MCF 10A (cell line): Measurements from ENCODE around the gene RALA. TPM values are rescaled to one million over a fixed set of nuclear protein-coding genes. Genes with fewer than 3 reads are reported as not detected.
"Not testable (repeated sequence)": the region's sequence is repeated elsewhere in the genome, so short reads cannot be mapped to it uniquely, and the experiment has no call there.

Experiments
- BruUV-seq: library from RNA; stranded (reverse); fragments of 400-500 nt; replicated peaks from 2 replicates; lab custom pipeline; 2021; lab: Mats Ljungman, UMichigan
- CTCF ChIA-PET: fragments of 300-600 bp; sonication (Branson Sonifier 250); formaldehyde crosslinking; extraction: SDS; loops from one replicate; lab custom pipeline; 2021; ENCODE audit warnings: antibody characterized with exemption, inconsistent platforms; lab: Yijun Ruan, JAX
- POLR2A ChIA-PET: fragments of 300-600, 350-650 bp; sonication (Branson Sonifier 250); formaldehyde crosslinking; extraction: SDS; loops from one replicate; lab custom pipeline; 2020; ENCODE audit warnings: antibody characterized with exemption, inconsistent platforms; lab: Yijun Ruan, JAX
- DNase-seq: peaks from one replicate; pipeline ENCODE4 v3.0.0-alpha.2; 2018; ENCODE audit not compliant: unreplicated experiment
- H3K27ac Mint-ChIP-seq: one replicate; pipeline ENCODE4 v1.8.0; 2022; ENCODE audit warnings: mild to moderate bottlenecking, low read depth, mixed read lengths; ENCODE audit not compliant: unreplicated experiment
- H3K27me3 Mint-ChIP-seq: one replicate; pipeline ENCODE4 v1.8.0; 2022; ENCODE audit warnings: mixed read lengths; ENCODE audit not compliant: insufficient read depth, unreplicated experiment
- H3K36me3 Mint-ChIP-seq: one replicate; pipeline ENCODE4 v1.8.0; 2022; ENCODE audit warnings: mild to moderate bottlenecking, moderate library complexity, mixed read lengths; ENCODE audit not compliant: insufficient read depth, unreplicated experiment
- H3K4me1 Mint-ChIP-seq: one replicate; pipeline ENCODE4 v1.8.0; 2022; ENCODE audit warnings: mixed read lengths; ENCODE audit not compliant: insufficient read depth, unreplicated experiment
- H3K4me3 Mint-ChIP-seq: one replicate; pipeline ENCODE4 v1.8.0; 2022; ENCODE audit warnings: mild to moderate bottlenecking, moderate library complexity, mixed read lengths; ENCODE audit not compliant: unreplicated experiment
- H3K9me3 Mint-ChIP-seq: one replicate; pipeline ENCODE4 v1.8.0; 2022; ENCODE audit warnings: mixed read lengths; ENCODE audit not compliant: unreplicated experiment
- intact Hi-C: fragments of 100-400 bp; cut with micrococcal nuclease; formaldehyde crosslinking; loops from 2 replicates; pipeline ENCODE4 v1.14.1; 2022
- total RNA-seq: library from RNA; stranded (reverse); gene quantifications from 2 replicates; pipeline ENCODE4 v1.2.3, GENCODE V29; 2022
- TF ChIP-seq, protein P1 (sequence below): fragments of 200-600 bp; IDR thresholded peaks from one replicate; pipeline ENCODE4 v1.8.0; 2022; ENCODE audit warnings: antibody characterized with exemption, mild to moderate bottlenecking; ENCODE audit not compliant: unreplicated experiment

The RALA gene
- total RNA-seq, 1 experiment from 2014 or later = 34.1 TPM

- intact Hi-C loops = no loop called here
- Mint-ChIP-seq H3K36me3 (peaks cover under 1% of the 10 kb centered on the region), H3K9me3 (no peaks in the 10 kb centered on the region), H3K4me1 (no peaks in the 10 kb centered on the region), H3K4me3 (no peak overlapping the region), H3K27me3 (no peaks in the 10 kb centered on the region), H3K27ac (no peak overlapping the region)
- no peak for DNase-seq
- BruUV-seq = no TSS peak
- TF ChIP-seq, protein P1, sequence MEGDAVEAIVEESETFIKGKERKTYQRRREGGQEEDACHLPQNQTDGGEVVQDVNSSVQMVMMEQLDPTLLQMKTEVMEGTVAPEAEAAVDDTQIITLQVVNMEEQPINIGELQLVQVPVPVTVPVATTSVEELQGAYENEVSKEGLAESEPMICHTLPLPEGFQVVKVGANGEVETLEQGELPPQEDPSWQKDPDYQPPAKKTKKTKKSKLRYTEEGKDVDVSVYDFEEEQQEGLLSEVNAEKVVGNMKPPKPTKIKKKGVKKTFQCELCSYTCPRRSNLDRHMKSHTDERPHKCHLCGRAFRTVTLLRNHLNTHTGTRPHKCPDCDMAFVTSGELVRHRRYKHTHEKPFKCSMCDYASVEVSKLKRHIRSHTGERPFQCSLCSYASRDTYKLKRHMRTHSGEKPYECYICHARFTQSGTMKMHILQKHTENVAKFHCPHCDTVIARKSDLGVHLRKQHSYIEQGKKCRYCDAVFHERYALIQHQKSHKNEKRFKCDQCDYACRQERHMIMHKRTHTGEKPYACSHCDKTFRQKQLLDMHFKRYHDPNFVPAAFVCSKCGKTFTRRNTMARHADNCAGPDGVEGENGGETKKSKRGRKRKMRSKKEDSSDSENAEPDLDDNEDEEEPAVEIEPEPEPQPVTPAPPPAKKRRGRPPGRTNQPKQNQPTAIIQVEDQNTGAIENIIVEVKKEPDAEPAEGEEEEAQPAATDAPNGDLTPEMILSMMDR = no peak
- ChIA-PET CTCF (interaction anchor here (0.6 kb wide), 1 partner anchor 226 kb away, joined by 3 read pairs; no protein-coding TSS in a partner anchor), POLR2A (no interaction called here)
Measured at GRCh38 chr7:39674406-39674805, 51.0 kb downstream of the RALA start.

DNA sequence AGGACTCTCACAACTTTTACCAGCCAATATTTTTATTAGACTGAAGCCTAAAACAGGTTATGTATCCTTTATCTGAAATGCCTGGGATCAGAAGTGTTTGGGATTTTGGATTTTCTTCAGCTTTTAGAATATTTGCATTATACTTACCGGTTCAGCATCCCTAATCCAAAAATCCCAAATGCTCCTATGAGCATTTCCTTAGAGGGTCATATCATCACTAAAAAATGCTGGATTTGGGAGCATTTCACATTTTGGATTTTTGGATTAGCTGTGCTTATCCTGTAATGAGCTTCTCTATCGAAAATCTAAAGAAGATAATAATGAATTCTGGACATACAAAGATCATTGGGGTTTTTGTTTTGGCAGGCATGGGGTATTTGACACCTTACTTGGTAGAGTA, 53.0 kb downstream of the RALA start:
- TF ChIP-seq, protein P1 = no peak
- H3K4me3 Mint-ChIP-seq = no peak overlapping the region
- H3K36me3 Mint-ChIP-seq = no peaks in the 10 kb centered on the region
- no peaks in the 10 kb centered on the region for H3K9me3 Mint-ChIP-seq
- ChIA-PET POLR2A (no interaction called here), CTCF (interaction anchor here (0.9 kb wide), 1 partner anchor 97 kb away, joined by 3 read pairs; no protein-coding TSS in a partner anchor)
- DNase-seq = no peak
- no peaks in the 10 kb centered on the region for H3K27me3 Mint-ChIP-seq
- intact Hi-C loops = no loop called here
- BruUV-seq = no TSS peak
- no peak overlapping the region for H3K27ac Mint-ChIP-seq
- H3K4me1 Mint-ChIP-seq = no peaks in the 10 kb centered on the region

DNA sequence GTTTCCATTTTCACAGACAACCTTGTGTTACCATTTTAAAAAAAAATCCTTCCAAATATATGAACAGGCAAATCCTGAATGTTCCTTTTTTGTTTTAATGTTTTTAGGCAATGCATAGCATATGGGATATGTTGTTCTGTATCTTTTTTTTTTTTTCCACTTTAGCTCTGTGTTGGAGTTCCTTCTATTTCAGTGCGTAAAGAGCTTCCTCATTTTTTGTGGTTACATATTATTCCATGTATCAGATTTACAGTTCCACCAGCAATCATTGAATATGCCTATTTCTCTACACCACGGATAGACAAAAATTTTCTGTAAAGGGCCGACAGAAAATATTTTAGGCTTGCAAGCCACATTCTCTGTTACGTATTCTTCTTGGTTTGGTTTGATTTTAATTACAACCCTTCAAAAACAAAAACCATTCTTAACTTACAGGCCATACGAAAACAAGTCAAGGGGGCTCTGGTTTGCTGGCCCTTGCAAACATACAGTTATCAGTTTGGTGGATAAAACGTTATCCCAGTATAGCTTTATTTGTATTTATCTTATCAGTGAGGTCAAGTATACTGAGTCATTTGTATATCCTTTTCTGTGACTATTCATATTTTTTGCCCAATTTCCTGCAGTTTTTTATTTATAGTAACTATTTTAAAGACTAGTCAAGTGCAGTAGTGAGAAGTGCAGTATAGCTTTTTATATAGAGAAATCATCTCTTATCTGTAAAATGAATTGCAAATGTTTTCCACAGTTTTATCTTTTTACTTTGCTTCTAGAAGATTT, 55.7 kb downstream of the RALA start:
- Mint-ChIP-seq H3K9me3 (no peaks in the 10 kb centered on the region), H3K4me1 (peaks cover 7% of the 10 kb centered on the region), H3K4me3 (no peak overlapping the region), H3K36me3 (no peaks in the 10 kb centered on the region), H3K27me3 (no peaks in the 10 kb centered on the region), H3K27ac (no peak overlapping the region)
- TF ChIP-seq, protein P1 = no peak
- CTCF ChIA-PET = interaction anchor here (0.6 to 0.9 kb wide), 4 partner anchors 28 to 1648 kb away, joined by 3 to 5 read pairs (median 4); no protein-coding TSS in a partner anchor
- no TSS peak for BruUV-seq
- intact Hi-C loops = no loop called here
- POLR2A ChIA-PET = no interaction called here
- DNase-seq = no peak

- DNase-seq, H3K4me3 Mint-ChIP-seq, H3K27me3 Mint-ChIP-seq, H3K9me3 Mint-ChIP-seq, intact Hi-C loops, BruUV-seq, H3K27ac Mint-ChIP-seq, H3K36me3 Mint-ChIP-seq, H3K4me1 Mint-ChIP-seq, CTCF ChIA-PET: not testable (repeated sequence)
- POLR2A ChIA-PET = interaction anchor here (0.6 kb wide), 1 partner anchor 17 kb away, joined by 3 read pairs; no protein-coding TSS in a partner anchor
Measured at GRCh38 chr7:39679874-39680273, 56.5 kb downstream of the RALA start.
